ENCODE measurements around the gene TP53AIP1. TPM values are rescaled to one million over a fixed set of nuclear protein-coding genes. Genes with fewer than 3 reads are reported as not detected.

Gene TP53AIP1
- total RNA-seq, 1 donor: not detected

DNA sequence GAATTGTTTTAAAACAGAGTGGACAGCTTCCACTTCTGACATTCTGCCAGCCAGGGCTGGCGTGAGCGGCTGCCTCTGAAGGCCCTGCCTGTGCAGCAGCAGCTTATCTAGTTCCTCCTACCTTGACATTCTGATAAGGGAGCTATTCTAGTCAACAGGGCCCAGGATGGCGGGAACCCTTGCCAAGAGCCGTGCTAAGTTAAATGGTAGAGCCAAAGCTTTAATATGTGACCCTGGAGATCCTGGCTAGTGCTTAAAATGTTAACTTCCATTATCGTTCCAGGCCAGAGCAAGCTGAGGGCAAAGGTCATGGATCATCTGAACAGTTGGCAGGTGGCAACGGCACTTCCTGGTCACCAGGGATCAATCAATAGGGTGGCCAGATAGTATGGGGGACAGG, 48.0 kb downstream of the TP53AIP1 start:
- H3K4me3 ChIP-seq (ENCODE audit: low read depth, low read length): no peak overlapping the region
- no peak for DNase-seq (ENCODE audit: low read depth)
- TF ChIP-seq CTCF (IDR thresholded peaks at IDR 0.05; ENCODE audit: insufficient read depth, low read length): no peak

DNA sequence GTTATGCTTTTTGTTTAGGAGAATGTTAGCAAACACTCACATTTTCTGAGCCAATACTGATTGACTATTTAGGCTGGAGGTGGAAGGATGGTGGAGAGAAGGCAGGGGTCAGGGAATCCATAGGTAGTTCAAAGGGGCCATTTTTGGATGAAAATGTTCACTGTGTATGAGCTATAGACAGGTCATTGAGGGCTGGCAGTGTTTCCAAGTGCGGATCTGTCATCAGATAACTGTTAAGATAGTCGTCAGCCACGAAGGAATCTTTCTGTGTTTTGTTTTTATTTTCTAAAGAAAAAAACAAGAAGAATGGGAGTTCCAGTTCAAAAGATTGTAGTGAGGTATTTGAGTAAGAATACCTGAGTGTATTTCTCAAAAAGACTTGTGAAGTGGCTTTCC, 48.4 kb downstream of the TP53AIP1 start:
- H3K4me3 ChIP-seq (ENCODE audit: low read depth, low read length): no peak overlapping the region
- DNase-seq (ENCODE audit: low read depth): no peak
- TF ChIP-seq CTCF (IDR thresholded peaks at IDR 0.05; ENCODE audit: insufficient read depth, low read length): no peak

- no peak overlapping the region for H3K4me3 ChIP-seq (ENCODE audit: low read depth, low read length)
- no peak for TF ChIP-seq CTCF (IDR thresholded peaks at IDR 0.05; ENCODE audit: insufficient read depth, low read length)
- no peak for DNase-seq (ENCODE audit: low read depth)
Observed at GRCh38 chr11:128893578-128894285, 48.9 kb downstream of the TP53AIP1 start.

DNA sequence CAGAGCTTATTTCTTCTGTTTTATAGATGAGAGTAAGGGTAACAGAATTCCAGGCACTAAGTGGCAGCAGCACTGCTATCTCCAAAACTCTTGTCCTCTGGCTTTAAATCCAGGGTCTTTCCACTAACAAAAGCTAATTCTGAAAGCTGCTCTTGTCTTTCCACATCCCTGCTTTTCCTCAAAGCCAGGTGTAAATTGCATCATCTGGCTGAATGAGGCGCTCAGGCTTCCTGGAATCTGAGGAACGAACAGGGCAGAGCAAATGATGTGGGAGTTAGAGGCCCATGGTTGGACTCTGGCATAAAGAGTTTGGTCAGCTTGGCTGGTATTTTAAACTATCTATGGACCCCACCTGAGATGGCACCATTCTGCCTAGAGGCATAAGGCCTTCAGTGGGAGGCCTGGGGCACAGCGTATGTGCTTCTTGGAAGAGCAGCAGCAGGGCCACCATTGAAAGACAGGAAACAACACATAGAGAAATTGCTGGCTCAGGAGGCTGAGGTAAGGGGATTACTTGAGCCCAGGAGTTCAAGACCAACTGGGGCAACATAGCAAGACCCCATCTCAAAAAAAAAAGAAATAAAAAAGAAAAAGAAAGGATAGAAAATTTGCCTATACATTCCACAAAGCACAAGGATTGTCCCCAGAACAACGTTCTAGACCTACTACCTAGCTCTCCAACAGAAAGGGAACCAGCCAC, 49.7 kb downstream of the TP53AIP1 start:
- no peak for TF ChIP-seq CTCF (IDR thresholded peaks at IDR 0.05; ENCODE audit: insufficient read depth, low read length)
- no peak for DNase-seq (ENCODE audit: low read depth)
- H3K4me3 ChIP-seq (ENCODE audit: low read depth, low read length): no peak overlapping the region

- no peak for TF ChIP-seq CTCF (IDR thresholded peaks at IDR 0.05; ENCODE audit: insufficient read depth, low read length)
- no peak overlapping the region for H3K4me3 ChIP-seq (ENCODE audit: low read depth, low read length)
- no peak for DNase-seq (ENCODE audit: low read depth)
Observed at GRCh38 chr11:128891913-128892398, 50.7 kb downstream of the TP53AIP1 start.

- DNase-seq (ENCODE audit: low read depth): peak; percentile 30
- no peak for TF ChIP-seq CTCF (IDR thresholded peaks at IDR 0.05; ENCODE audit: insufficient read depth, low read length)
- H3K4me3 ChIP-seq (ENCODE audit: low read depth, low read length): peak within 1 kb of the TSS; percentile 60
Observed at GRCh38 chr11:128890543-128891368, 51.9 kb downstream of the TP53AIP1 start, which contains the start of gene KCNJ5. TSS of gene KCNJ5 (plus strand) at chr11:128891356. CDS start at chr11:128911274, 19,918 bp downstream.
